ENCODE data around the gene CLDN19.

The CLDN19 gene, protein sequence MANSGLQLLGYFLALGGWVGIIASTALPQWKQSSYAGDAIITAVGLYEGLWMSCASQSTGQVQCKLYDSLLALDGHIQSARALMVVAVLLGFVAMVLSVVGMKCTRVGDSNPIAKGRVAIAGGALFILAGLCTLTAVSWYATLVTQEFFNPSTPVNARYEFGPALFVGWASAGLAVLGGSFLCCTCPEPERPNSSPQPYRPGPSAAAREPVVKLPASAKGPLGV

DNA sequence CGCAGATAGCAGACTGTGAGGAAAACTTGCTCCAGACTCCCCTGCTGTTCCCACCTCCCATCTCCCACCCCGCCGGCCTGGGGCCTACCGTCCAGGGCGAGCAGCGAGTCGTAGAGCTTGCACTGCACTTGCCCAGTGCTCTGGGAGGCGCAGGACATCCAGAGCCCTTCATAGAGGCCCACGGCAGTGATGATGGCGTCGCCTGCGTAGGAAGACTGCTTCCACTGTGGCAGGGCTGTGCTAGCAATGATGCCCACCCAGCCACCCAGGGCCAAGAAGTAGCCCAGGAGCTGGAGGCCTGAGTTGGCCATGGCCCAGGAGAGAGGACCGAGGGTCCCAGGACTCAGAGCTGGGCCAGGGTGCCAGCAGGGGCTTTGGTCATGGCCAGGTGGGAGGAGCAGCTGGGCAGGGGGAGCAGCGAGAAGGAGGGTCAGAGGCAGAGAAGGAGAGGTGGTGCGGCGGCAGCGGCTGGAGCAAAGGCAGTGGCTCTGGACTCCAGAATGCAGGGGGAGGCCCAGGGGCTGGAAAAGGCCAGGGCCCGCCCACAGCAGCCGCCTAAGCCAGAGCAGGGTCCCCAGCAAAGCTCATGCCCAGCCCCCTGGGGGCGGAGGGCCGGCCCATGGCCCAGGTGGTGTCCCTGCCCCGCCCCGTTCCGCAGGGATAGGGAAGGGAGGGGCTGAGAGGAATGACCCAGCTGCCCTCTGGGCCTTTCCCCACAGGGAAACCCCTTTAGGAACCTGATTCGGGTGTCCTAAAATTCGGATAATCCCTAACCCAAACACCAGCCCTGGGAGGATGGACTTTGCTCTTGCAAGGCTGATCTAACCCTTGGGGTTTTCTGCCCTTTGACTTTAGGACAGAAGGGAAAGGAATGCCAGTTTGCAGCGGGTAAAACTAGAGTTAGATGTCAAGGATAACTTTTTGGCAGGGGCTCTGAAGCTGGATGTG, at the start of gene CLDN19:
TSS of gene CLDN19 (minus strand) at position 484 of the 948 bp plus-strand sequence. CDS start at position 311, 173 bp downstream.
- DNase-seq = no peak

DNA sequence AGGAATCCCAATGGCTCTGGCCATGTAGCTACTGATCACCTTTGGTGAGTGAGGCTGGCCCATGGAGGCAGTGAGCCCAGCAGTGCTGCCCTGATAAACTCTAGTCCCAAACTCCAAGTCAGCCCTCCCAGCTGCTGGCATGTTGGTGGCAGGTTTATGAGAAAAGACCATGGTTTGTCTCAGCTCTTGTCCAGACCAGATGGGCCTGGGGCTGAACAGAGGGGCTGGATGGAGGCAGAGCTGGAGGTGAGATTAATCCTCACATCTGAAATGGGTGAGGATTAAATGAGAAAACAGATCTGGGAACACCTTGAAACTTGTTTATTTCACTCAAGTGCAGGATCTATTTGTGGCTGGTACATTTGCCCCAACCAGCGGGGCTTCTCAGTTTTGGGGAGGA, 48.0 kb upstream of the CLDN19 start:
- no peak for DNase-seq

DNA sequence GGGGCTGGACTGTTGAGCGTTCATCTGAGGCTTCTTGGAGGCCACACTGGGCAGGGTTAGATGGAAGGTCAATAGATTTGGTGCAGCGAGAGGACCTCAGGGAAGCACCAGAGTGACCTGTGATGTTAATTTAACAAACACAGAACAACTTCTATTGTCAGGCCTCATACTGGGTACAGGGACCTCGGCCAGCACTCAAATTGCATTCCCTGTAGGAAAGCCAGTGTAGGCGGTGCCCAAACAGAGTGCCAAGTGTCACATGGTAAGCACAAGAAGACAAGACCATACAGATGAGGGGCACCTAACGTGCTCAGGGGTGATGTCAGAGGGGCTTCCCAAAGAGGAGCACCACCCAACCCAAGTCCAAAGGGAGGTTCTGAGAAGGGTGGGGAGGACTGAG, 46.1 kb upstream of the CLDN19 start:
- no peak for DNase-seq

DNA sequence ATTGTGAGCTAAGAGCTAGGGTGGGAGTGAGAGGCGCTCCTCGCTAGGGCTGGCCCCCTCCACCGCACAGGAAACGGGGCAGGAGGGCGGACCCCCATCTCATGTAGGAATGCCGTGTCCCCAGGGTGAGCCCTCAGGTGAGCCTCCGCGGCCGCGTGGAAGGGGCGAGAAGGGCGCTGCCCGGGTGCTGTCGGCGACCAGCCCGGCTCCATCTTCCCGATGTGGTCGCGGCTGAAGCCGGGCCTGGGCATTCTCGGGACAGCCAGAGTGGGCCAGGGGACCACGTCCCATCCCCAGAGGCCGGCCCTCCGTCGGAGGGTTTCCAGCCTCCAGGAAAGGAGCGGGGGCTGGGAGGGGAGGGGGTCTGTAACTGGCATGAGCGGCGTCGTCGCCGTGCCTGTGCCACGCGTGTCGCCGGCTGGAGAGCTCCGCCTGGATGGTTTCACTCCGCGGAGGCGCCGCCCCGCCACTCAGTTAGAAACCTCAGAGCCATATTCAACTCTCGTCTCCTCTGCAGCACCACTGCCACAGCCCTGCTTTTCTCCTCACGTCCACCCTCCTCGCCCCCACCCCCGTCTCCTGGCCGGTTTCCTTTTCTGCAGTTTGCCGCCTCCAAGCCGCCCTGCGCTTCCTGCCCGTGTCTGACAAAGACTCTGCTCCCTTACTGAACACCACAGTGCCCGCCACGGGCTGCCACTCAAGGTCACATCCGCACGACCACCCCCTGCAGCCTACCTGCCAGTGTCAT, 45.1 kb upstream of the CLDN19 start, which contains the start of gene TMEM269:
TSS of gene TMEM269 (plus strand) at position 46 of the 748 bp plus-strand sequence. CDS start 4,903 bp downstream, outside the sequence.
- no peak for DNase-seq

DNA sequence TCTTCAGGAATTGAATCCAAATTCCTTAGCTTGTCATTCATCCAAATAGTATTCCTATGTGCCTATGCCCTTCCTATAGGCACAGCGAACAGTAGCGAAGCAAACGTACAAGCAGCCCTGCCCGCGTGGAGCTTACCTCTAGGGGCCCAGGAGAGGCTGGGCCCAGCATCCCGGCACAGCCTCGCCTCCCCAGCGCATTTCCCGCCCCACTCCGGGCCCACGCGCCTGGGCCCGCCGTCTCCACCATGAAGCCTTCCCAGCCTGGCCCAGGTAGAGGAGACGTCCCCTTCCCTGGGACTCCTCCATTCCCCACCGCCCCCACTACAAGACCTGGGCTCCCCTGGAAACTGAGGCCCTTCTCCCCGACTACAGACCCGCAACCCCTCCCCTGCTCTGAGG, 44.5 kb upstream of the CLDN19 start:
- DNase-seq = no peak

DNA sequence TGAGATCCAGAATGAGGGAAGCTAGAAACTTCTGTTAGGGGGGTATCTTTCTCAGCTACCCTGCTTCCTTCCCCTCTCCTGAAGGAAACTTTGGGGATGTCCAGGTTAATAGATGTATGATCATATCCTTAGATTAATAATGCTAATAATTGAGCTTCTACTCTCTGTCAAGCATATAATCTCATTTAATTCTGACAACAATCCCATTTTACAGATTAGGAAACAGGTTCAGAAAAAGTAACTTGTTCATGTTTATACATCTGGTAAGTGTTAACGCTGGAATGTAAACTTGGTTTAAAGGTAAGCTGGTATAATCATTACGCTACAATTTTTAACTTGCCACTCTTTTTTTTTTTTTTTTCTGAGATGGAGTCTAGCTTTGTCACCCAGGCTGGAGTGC, 43.1 kb upstream of the CLDN19 start:
- DNase-seq = no peak

DNA sequence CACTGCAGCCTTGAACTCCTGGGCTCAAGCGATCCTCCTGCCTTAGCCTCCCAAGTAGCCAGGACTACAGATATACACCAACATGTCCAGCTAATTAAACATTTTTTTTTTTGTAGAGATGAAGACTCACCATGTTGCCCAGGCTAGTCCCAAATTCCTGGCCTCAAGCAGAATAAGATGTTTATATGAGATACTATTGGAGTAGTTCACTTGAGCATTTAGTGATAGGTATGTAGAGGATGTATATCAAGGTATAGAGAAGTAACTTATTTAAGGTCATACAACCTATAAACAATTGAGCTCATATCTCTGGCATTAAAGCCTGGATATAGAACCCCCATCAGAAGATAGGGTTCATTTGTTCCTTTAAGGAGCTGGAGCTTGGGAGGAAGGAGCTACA, 40.1 kb upstream of the CLDN19 start:
- no peak for DNase-seq

DNA sequence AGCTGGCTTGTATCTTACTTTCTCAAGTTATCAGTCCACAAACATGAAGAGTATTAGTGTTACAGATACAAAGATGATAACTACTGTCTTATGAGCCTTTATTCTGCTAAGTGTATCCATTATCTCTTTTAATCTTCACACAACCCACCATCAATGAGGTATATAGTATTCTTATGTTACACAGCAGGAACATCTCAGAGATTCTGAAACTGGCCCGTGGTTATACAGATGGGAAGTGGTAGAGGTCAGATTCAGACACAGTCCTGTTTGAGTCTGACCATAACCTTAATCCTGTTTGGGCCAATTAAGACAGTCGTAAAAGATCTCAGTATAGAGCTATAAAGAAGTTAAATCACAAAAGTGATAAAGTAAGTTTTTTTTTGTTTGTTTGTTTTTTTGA, 39.7 kb upstream of the CLDN19 start:
- DNase-seq = no peak

DNA sequence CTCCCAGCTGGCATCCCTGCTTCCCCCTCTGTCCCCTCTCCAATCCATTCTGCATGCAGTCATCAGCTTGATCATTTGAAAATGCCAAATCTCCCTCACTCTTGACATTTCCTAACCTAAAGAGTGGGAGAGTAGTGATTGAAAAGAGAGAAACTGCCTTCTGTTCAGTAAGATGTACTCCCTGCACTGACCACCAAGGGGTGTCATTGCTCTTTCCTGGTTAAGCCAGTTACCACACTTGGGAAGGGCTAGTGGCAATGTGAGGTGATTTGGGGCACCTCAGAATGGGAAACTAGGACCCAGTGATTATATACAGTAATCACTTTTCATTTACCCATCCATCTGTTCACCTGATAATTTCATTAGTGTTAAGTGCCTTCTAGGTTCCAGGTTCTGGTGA, 37.8 kb upstream of the CLDN19 start:
- DNase-seq = peak; percentile 4

DNA sequence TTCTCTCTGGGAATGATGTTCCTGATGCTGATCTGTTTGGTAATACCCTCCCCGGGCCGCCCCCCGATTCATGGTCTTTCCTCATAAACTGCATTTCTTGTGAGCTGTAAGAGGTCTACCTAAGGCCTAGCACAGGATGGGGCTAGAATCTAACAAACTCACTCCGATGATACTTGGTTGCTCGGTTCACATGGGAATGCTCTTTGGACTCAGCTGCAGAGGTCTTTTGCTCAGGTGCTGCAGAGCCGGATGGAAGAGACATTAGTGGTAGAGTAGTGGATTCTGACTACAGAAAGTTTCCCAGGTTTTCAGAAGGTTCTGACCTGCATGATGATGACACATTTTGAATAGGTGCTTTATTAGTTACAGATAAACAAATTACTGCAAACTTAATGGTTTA, 36.5 kb upstream of the CLDN19 start:
- DNase-seq = no peak

DNA sequence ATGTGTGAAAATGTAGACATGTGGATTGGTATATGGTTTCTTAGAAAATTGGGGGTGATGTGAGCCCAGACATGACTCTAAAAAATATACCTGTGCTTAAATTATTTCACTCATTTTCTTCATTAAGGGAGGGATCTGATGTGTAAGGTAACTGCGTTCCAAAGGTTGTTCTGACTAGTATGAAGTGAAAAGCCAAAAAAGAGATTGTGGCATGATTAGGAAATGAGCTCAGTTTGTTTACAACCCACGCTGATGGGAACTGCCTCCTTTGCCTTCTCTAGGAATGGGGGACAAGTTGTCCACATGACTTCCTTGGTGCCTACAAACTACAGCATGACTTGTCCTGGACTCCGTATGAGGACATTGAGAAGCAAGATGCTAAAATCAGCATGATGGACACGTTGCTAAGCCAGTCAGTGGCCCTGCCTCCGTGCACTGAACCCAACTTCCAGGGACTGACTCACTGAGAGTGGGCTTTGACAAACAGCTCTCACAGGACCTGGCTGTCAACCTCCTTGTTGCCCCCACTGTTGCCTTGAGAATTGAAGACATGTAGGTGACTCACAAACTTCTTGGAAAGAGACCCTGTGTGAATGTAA, 35.0 kb upstream of the CLDN19 start:
- no peak for DNase-seq

DNA sequence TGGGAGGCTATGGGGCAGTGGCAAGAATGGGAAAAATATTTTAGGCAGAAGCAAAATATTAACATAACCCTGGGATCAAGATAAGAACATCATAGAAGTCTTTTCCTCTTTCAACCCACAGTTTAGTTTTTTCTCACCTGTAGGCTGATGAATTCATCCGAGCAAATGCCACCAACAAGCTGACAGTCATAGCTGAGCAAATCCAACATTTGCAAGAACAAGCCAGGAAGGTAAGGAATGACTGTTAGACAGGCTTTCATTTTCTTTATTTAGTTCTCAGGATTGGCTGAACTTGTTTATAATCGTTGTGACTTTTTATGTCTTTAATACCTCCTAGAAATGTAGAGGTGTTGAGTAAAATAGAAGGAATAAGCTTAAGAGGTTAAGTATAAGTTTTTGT, 33.4 kb upstream of the CLDN19 start:
- no peak for DNase-seq

DNA sequence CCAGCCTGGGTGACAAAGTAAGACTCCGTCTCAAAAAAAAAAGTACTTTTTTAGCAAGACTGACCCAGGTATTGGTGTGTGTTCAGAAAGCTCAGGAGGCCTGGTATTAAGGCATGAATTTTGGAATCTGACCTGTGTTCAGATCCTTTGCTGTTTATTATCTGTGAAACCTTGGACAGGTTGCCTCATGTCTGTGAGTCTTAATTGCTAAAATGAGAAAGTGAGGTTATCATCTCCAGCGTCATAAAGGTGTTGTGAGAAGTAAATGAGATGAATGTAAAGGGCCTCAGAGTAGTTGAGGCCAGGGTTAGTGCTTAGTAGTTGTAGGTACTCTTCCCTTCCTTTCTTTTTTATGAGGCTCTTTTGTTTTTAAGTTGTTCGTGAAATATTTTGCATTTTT, 29.8 kb upstream of the CLDN19 start:
- DNase-seq = no peak

DNA sequence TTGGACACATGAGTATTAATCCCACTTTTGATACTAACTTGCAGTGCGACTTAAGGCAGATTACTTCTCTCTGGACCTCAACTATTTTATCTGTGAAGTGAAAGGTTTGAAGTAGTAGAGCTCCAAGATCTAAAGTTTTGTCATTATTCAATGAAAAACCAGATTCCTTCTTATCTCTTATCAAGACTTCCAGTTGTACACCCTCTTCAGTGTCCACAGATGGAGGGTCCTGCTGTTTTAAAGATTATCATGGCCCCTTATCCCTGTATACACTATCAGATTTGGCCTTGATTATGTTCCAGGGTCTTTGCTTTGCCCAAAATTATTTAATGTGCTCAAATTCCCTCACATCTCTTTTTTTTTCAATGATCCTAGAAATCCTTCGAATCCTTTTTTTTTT, 28.1 kb upstream of the CLDN19 start:
- DNase-seq = no peak

DNA sequence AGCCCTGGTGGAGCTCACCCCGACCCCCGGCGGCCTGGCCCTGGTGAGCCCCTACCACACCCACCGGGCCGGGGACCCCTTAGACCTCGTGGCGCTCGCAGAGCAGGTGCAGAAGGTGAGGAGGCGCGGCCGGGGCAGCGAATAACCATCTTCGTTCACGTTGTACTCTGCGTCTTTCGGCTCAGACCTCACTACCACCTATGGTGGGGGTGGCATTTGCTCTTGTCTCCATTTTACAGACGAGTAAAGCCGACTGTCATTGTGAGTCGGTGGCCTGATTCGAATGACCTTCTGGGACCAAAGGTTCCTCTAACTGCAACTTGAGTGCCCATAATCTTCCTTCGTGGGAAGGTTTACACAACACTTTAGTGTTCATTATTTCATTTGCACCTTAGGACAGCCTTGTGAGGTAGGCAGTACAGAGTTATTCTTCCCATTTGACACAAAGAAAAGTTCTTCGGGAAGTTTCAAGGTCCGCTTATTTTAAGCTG, 27.5 kb upstream of the CLDN19 start:
- DNase-seq = peak; percentile 65

DNA sequence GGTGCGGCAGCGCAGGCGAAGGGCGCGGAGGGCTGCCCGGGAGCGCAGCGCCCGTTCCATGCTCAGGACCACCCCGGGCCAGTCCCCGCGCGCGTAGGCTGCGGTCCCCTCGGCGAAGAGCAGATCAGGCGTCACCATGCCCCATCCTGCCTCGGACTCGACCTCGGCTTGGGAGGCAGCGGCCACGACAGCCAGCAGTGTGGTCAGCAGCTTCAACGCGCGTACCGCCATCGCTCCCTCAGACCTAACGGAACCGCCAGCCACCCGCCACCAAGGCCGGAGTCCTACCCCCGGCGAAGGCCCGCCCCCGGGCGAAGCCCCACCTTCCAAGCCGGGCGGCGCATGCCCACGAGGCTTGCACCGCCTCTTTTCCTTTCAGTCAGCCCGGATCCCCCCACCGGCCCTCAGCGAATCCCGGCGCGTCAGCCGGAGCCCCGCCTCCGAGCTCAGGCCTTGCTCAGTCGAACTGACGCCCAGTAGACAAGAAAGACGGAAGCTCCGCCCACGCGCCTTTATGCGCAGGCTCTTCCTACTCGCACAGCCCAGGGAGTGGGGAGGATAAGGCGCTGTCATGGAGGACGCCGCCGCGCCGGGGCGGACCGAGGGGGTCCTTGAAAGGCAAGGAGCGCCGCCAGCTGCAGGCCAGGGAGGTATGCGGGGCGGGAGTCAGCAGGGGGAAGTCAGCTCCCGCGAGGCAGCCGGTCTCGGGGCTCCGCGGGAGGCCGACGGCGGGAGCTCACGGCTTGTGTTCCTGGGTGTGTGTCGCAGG, 26.9 kb upstream of the CLDN19 start, which contains the start of the genes C1orf50 and P3H1:
TSS of gene C1orf50 (plus strand) at position 509 of the 769 bp plus-strand sequence. CDS start at position 572, 63 bp downstream.
TSS of gene P3H1 (minus strand) at position 288 of the 769 bp plus-strand sequence. CDS start at position 231, 57 bp downstream.
- DNase-seq = peak; percentile 99

DNA sequence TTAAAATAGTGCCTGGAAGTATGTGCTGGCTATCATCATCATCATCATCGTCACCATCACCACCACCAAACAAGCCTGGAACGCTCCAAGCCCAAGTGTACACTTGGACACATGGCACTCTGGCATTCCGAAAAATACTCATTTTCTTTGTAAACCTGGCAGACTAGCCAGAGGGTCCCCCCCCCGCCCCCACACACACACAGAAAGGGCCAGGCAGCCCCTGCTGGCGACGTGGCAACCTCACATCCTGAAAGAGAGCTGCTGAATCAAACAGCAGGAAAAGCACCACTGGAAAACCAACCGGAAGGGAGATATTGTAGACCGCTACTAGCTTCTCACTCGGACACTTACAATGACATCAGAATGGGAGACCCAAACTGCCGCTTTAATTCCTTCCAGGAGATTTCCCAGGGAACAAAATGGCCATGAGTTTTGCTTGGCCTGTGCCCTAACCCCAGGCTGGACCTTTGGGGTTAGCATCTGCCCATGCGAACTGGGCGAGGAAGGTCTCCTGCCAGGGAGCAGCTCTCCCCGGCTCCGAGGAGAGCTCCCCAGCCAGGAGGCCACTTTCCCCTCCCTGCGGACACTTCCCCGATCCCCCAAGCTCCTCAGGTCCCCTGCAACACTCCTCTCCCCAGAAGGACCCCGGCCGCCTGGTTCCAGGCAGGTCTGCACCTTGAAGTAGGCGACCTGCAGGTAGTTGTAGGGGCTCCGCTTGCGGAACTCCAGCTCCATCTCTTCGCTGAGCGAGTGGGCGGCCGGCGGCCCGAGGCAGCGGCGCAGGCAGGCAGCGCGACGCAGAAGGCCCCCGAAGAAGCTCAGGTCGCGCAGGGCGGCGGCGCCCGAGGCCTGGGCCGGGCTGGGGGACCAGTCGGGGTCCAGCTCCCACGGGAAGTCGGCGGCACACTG, 26.1 kb upstream of the CLDN19 start:
- peak; percentile 67 for DNase-seq

DNA sequence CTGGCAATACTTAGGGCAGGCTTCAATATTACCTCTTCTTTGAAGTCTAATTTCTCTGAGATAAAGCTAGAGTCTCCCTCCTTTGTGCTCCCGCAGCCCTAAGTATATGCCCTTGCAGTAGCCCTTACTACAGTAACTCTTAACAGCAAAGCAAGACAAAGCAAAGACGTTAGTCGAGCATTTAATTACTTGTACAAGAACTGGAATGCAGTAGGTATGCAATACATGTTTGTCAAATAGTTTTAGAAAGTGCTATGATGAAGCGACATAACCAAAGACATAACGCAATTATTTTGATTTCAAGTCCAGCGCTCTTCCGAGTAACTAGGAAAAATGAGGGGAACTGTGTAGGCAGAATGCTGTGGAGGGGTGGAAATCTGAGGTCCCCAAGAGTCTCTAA, 25.2 kb upstream of the CLDN19 start:
- DNase-seq = no peak

DNA sequence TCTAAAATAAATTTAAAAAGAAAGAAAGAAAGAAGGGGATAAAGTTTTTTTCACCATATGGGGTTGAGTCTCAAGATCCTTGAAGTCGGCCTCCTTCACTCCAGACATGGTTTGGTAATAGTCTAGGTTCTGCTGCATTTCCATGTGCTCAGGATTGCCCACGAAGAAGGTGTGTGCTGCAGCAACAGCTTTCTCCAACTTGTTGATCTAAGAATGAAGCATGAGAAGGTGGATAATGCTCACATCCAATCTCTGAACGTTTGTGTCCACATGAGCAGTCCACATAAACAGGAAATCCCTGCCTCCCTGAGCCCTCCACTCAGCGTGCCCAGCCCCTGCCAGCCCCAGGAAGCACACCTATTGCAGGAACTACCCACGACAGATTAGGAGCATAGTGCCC, 22.2 kb upstream of the CLDN19 start:
- no peak for DNase-seq

DNA sequence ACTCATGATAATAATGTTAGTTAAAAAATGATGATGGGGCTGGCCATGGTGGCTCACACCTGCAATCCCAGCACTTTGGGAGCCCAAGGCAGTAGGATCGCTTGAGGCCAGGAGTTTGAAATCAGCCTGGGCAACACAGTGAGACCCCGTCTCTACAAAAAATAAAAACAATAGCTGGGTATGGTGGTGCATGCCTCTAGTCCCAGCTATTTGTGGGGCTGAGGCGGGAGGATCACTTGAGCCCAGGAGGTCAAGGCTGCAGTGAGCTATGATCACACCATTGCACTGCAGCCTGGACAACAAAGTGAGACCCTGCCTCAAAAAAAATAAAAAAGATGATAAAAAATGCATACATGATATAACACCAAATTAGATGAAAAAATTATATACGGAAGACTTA, 21.5 kb upstream of the CLDN19 start:
- DNase-seq = no peak

DNA sequence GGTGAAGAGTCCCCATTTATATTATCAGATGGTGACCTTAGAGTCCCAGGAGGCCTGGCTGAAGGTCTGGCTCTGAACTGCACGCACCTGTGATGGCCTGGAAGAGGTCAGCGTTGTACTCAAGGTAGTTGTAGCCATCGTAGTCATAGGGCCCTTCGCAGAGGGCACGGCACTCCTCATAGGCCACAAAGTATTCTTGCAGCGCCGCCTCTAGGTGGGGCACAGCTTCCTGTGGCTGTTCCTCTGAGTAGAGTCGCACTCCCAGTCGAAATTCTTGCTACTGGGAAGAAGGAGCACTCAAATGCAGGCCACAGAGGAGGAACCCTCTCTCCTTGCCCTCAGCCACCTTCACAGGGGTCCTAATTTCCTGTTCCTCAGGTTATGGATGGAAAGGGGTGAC, 19.1 kb upstream of the CLDN19 start:
- no peak for DNase-seq
